Measurements from ENCODE around the gene E4F1.

E4F1 gene, protein sequence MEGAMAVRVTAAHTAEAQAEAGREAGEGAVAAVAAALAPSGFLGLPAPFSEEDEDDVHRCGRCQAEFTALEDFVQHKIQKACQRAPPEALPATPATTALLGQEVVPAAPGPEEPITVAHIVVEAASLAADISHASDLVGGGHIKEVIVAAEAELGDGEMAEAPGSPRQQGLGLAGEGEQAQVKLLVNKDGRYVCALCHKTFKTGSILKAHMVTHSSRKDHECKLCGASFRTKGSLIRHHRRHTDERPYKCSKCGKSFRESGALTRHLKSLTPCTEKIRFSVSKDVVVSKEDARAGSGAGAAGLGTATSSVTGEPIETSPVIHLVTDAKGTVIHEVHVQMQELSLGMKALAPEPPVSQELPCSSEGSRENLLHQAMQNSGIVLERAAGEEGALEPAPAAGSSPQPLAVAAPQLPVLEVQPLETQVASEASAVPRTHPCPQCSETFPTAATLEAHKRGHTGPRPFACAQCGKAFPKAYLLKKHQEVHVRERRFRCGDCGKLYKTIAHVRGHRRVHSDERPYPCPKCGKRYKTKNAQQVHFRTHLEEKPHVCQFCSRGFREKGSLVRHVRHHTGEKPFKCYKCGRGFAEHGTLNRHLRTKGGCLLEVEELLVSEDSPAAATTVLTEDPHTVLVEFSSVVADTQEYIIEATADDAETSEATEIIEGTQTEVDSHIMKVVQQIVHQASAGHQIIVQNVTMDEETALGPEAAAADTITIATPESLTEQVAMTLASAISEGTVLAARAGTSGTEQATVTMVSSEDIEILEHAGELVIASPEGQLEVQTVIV

DNA sequence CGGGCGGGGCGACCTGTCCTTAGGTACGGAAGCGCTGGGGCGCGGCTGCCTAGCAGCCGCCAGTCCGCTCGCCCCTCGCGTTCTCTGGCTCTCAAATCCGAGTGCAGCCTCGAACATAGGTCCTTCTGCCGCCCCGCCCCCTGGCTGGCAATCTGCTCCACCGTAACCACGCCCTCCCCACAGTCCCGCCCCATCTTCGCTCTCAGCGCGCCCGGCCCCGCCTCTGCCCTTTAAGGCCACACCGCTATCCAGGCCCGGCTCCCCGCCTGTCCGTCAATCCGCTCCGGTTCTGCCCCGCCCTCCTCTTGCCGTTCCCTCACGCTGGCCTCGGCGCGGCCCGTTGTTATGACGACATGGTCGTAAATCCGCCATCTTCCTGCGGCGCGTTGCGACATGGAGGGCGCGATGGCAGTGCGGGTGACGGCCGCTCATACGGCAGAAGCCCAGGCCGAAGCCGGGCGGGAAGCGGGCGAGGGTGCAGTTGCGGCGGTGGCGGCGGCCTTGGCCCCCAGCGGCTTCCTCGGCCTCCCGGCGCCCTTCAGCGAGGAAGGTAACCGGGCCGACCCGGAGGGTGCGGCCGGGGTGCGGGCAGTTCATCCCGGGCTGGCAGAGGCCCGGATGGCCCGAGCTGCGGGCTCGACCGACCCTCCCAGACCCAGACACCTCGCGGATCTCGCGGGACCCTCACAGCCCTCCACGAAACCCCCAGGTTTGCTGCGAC lies at the start of gene E4F1:
Gene E4F1, plus strand, starts transcription at position 371 of the 721 bp plus-strand sequence. Its CDS starts 23 bp downstream, at position 394.
- DNase-seq (ENCODE audit: low read depth in 3 of 3, low spot score in 1 of 3) = peak; percentile 97 to 98 (median 98)

DNA sequence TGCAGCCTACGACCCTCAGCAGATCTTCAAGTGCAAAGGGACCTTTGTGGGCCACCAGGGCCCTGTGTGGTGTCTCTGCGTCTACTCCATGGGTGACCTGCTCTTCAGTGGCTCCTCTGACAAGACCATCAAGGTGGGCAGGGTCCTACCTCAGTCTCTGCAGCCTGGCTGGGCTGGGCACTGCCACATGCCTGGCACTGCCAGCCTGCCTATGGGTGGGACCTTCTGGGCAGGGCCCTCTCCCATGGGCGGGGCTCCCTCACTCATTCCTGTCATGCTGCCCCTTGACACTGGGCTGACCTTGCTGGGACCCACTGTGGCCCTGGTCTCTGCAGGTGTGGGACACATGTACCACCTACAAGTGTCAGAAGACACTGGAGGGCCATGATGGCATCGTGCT lies 49.5 kb upstream of the E4F1 start:
- DNase-seq (ENCODE audit: low read depth in 3 of 3, low spot score in 1 of 3) = no peak

DNA sequence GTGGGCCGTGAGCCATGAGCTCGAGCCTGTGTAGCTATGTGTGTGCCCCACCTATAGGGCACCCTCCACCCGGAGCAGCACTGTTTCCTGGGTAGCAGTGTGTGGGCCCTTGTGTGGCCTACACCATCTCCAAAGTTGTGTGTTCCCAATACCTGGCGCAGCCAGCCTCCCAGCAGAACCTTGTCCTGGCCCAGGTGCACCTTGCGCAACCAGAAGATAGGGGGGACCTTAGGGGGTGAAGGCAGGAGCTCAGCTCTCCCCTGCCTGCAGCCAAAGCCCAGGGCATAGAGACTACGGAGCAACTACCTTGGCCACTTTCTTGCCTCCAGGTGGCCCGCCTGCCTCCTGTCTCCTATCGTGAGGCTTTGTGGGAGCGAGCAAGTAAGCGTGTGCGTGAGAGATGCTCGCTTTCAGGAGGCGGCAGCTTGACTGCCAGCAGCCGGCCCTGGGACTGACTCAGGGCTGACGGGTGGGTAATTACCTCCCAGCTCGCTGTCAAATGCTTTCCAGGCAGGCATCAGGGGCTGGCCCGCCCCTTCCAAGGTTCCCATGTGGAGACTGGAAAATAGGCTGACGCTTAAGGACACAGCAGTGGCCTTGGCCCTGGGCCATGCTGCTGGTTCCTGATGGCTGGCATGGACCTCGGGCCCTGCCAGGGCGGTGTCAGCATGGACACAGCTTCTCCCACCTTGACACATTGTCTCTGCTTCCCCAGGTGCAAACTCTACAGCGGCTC lies 48.8 kb upstream of the E4F1 start:
- DNase-seq (ENCODE audit: low read depth in 3 of 3, low spot score in 1 of 3) = no peak

DNA sequence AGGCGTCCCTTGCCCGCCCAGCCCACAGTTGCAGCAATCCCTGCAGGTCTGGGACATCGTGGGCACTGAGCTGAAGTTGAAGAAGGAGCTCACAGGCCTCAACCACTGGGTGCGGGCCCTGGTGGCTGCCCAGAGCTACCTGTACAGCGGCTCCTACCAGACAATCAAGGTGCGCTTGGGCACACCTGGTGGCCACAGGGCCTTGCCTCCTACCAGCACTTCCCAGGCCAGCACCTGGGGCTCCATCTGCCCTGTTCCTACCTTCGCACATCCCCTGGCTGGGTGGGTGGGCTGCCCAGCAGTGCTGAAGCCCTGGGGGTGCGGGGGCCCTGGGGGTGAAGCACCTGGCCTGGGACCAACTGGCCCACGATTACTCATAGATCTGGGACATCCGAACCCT lies 47.9 kb upstream of the E4F1 start:
- DNase-seq (ENCODE audit: low read depth in 3 of 3, low spot score in 1 of 3) = no peak

DNA sequence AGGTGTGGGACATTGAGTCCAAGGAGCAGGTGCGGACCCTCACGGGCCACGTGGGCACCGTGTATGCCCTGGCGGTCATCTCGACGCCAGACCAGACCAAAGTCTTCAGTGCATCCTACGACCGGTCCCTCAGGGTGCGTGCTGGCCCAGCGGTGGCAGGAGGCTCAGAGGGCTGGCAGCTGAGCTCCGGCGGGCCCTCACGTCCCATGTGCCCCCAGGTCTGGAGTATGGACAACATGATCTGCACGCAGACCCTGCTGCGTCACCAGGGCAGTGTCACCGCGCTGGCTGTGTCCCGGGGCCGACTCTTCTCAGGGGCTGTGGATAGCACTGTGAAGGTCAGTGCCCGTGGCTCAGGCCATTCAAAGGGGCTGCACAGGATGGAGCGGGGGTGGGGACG lies 47.3 kb upstream of the E4F1 start:
- DNase-seq (ENCODE audit: low read depth in 3 of 3, low spot score in 1 of 3) = no peak

DNA sequence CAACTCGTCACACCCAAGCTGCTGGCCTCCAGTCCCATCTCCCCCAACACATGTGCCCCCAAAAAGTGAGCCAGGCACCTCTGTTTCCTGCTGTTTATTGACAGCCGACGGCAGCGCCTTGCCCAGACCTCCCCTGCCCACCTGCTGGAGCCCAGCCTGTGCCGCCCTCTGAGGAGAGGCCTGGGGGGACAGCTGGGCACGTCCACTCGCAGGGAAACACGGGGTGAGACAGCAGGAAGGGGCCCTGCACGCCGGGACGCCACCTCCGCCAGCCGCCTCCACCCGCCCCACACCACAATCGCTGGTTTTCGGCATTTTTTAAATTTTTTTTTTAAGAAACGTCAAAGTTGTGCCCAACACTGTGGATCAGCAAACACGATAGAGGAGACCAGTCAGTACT lies 46.3 kb upstream of the E4F1 start:
- DNase-seq (ENCODE audit: low read depth in 3 of 3, low spot score in 1 of 3) = no peak

DNA sequence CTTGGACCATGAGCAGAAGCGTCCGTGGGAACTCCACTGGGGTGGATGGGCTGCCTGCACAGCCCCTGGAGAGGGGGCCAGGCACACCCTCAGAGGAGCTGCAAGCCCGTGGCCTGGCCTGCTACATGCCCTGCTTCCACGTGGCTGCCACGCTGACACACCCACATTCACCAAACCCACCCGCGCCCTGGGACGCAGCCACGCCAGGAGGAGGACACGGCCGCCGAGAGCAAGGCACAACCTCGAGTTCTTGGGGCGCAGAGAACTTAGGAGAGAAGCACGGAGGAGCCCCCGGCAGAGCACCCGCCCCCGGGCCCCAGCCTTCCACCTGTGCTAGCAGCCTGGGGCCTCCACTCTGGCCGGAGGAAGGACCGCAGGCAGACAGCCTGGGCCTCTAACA lies 45.8 kb upstream of the E4F1 start:
- DNase-seq (ENCODE audit: low read depth in 3 of 3, low spot score in 1 of 3) = no peak

DNA sequence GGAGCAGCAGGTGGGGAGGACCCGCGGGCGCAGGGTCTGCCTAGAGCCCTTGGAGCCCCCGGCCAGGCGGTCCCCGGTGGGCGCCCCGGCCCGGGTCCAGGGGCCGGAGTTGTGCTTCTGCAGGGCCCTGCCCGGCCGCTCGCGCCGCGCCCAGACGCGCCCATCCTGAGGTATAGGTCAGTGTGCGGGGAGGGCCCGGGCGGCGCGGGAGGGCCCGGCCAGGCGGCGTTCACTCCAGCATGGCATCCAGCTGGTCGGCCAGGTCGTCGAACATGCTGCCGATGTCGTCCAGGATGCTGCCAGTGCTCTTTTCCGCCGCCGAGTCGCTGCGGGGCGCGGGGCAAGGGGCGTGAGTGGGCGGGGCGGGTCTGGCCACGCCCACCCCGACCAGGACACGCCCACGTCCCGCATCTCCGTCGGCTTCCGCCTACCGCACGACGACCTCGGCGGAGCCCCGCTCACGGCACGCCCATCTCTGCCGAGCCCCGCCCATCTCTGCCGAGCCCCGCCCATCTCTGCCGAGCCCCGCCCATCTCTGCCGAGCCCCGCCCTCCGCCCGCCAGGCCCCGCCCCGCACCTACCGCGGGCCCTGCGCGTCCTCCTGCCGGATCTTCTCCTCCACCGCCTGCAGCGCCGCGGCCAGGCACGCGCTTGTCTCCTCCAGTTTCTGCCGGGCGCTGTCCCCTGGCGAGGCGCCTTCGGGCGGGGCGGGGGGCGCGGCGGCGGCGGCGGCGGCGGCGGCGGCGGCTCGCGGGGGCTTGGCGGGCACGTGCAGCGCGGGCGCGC lies 44.9 kb upstream of the E4F1 start:
- peak in 1 of 3 donors; percentile 9 for DNase-seq (ENCODE audit: low read depth in 3 of 3, low spot score in 1 of 3)

DNA sequence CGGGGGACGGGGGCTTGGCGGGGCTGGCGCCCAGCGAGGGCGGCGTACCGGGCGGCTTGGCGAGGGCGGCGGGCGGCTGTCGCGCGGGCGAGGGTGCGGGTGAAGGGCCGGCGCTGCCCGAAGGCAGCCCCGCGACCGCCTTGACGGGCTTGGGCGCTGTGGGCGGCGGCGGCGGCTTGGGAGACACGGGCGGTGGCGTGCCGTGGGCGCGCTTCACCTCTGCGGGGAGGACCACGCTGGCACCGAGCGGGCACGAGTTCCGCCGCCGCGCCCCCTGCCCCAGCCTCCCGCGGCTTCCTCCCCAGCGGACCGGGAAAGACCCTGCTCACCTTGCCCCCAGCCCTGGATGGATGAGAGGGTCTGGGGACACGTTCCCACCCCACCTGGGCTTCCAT lies 44.3 kb upstream of the E4F1 start:
- DNase-seq (ENCODE audit: low read depth in 3 of 3, low spot score in 1 of 3) = no peak

DNA sequence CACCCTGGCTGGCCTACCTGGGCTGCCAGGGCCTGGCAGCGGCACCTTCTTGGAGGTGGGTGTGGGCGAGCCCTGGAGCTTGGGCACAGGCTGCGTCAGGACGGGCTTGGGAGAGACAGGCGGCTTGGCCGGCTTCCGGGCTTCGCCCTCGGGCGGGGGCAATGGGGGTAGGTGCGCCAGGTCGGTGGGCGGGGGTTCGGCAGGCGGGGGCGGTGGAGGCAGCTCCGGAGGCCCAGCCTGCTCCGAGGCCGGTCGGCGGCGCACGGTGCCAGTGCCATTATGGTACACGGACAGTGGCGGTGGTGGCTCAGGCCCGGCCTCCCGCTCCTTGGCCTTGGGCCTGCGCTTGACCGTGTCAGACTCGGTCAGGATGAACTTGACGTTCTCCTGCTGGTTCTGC lies 43.8 kb upstream of the E4F1 start:
- no peak for DNase-seq (ENCODE audit: low read depth in 3 of 3, low spot score in 1 of 3)

DNA sequence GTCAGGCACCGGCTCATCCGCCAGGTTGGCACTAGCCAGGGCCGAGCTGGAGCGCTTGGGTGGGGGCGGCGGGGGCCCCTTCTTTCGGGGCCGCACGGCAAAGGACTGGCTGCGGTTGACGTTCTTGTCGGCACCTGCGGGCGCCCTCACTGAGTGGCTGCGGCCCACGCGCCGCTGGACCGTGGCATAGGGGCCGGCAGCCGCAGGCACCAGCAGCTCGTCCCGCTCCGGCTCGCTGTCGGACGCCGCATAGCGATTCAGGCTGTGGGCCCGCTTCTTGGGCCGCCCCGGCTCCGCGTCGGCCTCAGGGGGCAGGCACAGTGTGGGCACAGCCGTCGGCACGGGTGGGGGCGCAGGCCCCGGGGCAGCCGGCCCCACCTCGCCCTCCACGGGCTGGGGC lies 42.9 kb upstream of the E4F1 start:
- DNase-seq (ENCODE audit: low read depth in 3 of 3, low spot score in 1 of 3) = no peak

DNA sequence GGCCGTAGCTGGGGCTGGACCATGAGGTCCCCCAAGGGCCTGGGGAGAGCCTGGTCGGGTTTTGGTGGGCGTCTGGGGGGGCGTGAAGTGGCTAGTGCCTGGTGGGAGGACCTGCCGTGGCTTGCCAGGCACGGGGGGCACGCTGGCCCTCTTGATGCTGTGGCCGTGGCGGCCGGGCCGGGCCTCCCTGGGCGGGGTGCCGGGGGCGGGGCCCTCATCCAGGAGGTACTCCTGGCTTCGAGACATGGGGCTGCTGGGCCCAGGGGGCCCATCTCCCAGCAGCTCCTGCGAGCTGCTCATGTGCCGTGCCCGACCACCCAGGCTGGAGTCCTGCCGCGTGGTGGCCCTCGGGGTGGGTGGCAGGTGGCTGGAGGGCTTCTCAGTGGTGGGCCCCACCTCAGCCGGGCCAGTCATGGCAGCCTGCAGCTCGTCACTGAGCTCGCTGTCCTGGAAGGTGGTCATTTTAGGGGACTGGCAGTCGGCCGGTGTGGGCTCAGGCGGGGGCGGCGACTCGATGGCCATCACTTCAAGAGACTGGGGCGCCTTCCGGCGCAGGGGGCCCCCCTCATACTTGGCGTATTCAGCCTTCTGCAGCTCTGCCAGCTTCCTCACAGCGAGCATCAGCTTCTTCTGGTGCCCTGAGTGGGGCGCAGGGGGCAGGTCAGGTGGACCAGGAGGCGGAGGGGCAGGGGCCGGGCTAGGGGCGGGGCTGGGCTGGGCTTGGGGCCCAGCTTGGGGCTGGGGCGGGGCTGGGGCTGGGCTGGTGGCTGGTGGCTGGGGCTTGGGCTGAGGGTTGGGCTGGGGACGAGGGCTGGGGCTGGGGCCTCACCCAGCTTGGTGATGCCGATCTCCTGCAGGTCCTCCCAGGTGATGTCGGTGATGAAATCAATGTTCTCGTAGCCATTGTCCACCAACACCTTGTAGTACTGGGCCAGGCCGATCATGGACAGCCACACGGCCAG lies 42.1 kb upstream of the E4F1 start:
- DNase-seq (ENCODE audit: low read depth in 3 of 3, low spot score in 1 of 3) = no peak

DNA sequence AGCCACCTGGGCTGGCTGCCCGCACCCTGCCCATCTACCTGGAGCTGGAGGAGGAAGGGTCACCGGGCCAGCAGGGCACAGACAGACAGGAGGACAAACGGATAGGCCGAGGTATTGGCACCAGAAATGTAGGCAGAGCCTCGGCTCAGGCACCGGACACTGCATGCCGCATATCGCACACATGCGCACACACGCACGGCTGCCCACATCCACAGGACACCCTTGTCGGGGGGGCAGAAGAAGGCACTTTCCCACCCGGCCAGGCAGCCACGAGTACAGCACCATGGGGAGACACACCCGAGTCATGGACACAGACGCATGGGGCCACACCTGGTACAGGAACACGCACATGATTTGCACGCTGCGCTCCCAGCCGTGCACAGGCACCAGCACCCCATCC lies 41.4 kb upstream of the E4F1 start:
- DNase-seq (ENCODE audit: low read depth in 3 of 3, low spot score in 1 of 3) = no peak

DNA sequence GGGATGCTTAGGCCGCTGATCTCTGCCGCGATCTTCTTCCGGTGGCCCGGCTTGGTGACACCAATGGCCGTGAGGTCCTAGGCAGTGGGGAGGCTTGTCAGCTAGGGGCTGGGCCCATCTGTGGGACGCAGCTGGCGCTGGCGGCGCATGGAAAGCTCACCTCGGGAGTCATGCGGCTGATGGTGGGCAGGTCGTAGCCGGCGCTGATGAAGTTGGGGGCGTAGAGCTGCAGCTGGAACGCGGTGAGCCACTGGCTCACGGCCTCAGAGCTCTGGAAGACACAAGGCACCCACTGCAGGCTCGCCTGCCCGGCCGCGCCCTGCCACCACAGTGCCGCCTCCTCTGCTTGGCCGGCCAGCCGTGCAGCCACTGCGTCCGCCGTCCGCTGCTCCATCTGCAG lies 39.7 kb upstream of the E4F1 start:
- DNase-seq (ENCODE audit: low read depth in 3 of 3, low spot score in 1 of 3) = no peak

DNA sequence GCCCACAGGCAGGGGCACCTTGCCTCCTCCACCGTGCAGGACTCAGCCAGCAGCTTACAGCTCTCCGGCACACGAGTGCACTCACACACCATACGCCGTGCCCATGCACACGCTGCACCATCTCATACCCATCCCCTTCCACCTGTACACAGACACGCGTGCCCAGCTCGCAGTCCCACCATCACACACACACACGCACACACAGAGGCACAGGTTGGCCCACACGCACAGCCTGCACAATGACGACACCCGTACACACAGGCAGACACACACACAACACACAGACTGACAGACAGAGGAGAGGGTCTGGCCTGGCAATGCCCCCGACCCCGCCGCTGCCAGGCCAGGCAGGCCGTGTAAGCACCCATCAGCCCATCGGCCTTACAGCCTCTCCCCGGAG lies 39.0 kb upstream of the E4F1 start:
- no peak for DNase-seq (ENCODE audit: low read depth in 3 of 3, low spot score in 1 of 3)

DNA sequence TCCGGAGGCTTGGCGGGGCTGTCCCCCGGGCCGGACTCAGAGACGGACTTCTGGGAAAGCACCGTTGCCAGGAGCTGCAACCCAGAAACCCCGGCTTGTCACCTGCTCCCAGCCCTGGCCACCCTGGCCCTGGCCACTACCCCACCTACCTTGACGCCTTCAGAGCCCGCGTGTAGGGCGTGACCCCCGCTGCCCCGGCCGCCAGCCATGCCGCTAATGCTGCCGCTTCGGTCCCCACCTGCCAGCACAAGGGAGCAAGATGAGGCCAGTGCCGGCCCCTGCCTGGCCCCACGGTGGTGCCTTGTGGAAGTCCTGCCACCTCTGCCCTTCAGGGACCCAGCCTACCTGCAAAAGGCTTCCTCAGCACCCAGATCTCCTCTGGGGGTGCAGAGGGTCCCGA lies 38.4 kb upstream of the E4F1 start:
- DNase-seq (ENCODE audit: low read depth in 3 of 3, low spot score in 1 of 3) = no peak

DNA sequence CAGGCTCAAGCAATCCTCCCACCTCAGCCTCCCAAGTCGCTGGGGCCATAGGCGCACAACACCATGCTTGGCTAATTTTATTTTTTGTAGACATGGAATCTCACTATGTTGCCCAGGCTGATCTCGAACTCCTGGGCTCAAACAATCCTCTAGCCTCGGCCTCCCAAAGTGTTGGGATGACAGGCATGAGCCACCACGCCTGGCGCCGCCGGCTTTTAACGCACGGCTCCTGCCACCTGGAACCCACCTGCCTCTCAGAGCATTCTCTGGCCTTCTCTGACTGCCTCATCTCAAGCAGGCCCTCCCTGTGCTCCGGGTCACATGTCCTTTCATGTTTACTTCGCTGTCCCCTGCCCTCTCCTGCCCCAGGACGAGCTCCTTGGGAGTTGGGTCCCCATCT lies 37.3 kb upstream of the E4F1 start:
- no peak for DNase-seq (ENCODE audit: low read depth in 3 of 3, low spot score in 1 of 3)

DNA sequence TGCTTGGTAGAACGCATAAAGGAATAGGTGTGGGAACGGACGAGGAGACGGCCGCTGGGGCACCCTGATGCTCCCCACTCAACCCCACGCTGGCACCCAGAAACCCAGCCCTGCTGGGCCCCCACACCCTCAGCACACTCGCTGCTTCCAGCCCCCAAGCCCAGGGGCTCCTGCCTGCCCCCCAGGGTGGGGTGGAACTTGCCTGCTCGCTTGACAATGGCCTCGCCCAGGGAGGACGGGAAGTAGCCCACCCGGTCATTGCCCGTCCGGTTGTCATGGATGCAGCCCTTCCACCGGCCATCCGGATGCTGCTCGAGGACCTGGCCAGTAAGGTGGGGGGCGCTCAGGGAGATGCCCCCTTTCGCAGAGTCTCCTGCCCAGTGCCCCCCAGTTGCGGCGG lies 36.9 kb upstream of the E4F1 start:
- no peak for DNase-seq (ENCODE audit: low read depth in 3 of 3, low spot score in 1 of 3)

DNA sequence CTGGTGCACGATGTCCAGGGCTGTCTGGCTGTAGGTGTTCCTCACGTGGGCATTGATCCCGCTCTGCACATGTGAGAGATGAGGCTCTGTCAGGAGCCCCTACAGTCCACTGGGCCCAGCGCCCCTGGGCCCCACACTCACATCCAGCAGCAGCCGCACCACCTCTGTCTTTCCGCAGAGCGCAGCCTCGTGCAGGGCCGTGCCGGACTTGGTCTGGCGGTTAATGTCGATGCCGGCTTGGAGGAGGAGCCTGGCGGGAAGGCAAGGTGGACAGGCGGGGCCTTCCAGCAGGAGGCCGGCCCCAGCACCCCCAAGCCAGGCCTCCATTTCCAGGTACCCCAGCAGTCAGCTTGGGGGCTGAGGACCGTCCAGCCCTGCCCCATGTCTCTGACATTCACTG lies 36.2 kb upstream of the E4F1 start:
- DNase-seq (ENCODE audit: low read depth in 3 of 3, low spot score in 1 of 3) = no peak
